ENCODE results near the gene TNS2.
A peak's percentile ranks its signal among the peaks of the same experiment; 100 is the strongest.

TNS2 gene, protein sequence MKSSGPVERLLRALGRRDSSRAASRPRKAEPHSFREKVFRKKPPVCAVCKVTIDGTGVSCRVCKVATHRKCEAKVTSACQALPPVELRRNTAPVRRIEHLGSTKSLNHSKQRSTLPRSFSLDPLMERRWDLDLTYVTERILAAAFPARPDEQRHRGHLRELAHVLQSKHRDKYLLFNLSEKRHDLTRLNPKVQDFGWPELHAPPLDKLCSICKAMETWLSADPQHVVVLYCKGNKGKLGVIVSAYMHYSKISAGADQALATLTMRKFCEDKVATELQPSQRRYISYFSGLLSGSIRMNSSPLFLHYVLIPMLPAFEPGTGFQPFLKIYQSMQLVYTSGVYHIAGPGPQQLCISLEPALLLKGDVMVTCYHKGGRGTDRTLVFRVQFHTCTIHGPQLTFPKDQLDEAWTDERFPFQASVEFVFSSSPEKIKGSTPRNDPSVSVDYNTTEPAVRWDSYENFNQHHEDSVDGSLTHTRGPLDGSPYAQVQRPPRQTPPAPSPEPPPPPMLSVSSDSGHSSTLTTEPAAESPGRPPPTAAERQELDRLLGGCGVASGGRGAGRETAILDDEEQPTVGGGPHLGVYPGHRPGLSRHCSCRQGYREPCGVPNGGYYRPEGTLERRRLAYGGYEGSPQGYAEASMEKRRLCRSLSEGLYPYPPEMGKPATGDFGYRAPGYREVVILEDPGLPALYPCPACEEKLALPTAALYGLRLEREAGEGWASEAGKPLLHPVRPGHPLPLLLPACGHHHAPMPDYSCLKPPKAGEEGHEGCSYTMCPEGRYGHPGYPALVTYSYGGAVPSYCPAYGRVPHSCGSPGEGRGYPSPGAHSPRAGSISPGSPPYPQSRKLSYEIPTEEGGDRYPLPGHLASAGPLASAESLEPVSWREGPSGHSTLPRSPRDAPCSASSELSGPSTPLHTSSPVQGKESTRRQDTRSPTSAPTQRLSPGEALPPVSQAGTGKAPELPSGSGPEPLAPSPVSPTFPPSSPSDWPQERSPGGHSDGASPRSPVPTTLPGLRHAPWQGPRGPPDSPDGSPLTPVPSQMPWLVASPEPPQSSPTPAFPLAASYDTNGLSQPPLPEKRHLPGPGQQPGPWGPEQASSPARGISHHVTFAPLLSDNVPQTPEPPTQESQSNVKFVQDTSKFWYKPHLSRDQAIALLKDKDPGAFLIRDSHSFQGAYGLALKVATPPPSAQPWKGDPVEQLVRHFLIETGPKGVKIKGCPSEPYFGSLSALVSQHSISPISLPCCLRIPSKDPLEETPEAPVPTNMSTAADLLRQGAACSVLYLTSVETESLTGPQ (N-terminal part only)

DNA sequence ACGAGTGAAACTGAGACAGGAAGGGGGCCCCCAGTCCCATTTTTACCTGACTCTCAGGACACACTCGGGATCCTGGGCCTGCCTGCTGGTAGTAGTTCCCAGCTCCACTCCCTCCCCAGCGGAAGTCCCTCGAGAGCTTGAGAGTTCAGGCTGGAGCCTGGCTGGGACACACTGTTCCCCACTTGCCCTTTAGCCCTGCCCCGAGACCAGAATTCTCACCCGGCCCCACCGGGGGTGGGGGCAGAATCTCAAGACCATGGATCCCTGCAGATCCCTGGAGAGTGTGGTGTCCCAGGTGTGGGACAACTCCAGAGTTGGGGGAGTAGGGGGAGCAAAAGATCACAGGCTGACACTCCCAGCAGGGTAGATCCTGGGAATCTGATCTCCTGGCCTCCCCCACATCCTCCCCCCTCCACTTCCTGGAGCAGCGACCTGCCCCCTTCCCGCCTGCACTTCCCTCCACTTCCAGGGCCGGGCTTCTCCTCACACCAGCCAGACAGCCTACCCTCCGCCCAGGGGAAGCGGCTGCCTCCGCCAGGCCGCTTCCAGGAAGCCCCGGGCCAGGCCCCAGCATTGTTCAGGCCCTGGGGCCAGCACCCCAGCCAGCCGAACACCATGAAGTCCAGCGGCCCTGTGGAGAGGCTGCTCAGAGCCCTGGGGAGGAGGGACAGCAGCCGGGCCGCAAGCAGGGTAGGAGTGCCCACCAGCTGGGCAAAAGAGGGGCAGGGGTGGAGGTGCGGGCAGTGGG lies at the start of gene TNS2:
Gene TNS2, plus strand, starts transcription at position 495 of the 748 bp plus-strand sequence. Its CDS starts 121 bp downstream, at position 616.
- H3K27ac ChIP-seq = peak within 1 kb of the TSS; percentile 99
- intact Hi-C loops (cut with DNase I; ENCODE audit: low total_unique reads) = no loop called here
- peaks cover 9 to 80% (median 63%) of the 10 kb centered on the region in 4 donors for H3K4me1 ChIP-seq
- H3K9me3 ChIP-seq = no peaks in the 10 kb centered on the region
- H3K27me3 ChIP-seq = no peaks in the 10 kb centered on the region
- peak within 1 kb of the TSS; percentile 71 to 79 for H3K4me3 ChIP-seq
- H3K36me3 ChIP-seq = peaks cover 7 to 14% (median 8%) of the 10 kb centered on the region in 3 donors
- peak; percentile 95 for DNase-seq
- TF ChIP-seq, protein P1, sequence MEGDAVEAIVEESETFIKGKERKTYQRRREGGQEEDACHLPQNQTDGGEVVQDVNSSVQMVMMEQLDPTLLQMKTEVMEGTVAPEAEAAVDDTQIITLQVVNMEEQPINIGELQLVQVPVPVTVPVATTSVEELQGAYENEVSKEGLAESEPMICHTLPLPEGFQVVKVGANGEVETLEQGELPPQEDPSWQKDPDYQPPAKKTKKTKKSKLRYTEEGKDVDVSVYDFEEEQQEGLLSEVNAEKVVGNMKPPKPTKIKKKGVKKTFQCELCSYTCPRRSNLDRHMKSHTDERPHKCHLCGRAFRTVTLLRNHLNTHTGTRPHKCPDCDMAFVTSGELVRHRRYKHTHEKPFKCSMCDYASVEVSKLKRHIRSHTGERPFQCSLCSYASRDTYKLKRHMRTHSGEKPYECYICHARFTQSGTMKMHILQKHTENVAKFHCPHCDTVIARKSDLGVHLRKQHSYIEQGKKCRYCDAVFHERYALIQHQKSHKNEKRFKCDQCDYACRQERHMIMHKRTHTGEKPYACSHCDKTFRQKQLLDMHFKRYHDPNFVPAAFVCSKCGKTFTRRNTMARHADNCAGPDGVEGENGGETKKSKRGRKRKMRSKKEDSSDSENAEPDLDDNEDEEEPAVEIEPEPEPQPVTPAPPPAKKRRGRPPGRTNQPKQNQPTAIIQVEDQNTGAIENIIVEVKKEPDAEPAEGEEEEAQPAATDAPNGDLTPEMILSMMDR (IDR thresholded peaks at IDR 0.05) = peak in 1 of 2 experiments; percentile 5

DNA sequence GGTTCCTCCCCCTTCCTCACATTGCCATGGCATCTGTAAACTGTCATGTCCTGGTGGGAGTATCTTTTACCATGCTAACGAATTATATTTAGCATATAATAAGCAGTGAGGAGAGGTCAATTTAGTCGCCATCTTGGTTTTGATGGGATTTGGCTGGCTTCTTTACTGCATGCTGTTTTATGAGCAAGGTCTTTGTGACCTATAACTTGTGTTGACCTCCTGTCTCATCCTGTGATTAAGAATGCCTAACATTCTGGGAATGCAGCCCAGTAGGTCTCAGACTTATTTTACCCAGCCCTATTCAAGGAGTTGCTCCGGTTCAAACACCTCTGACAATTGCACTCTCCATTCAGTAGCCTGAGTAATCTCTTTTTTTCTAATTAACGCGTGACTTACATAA lies 45.7 kb upstream of the TNS2 start:
- TF ChIP-seq, protein P1 (IDR thresholded peaks at IDR 0.05) = no peak
- no peak for DNase-seq

DNA sequence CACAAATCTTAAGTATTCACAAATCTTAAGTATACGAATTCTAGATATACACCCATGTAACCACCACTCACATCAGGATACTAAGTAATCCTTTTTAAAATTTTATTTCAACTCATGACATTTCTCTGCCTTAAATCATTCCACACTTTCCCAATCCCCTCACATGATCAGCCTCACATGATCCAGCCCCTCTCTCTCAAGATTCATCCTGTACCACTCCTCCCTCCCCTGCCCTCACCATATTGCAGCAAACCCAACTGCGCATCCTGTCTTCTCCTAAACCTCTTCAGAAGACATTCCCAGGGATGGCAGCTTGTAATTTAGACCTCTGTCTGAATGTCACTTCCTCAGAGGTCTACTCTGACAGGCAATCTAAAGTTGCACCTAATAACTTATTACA lies 45.3 kb upstream of the TNS2 start:
- peaks cover 0 to 35% (median 28%) of the 10 kb centered on the region in 4 donors for H3K4me1 ChIP-seq
- H3K4me3 ChIP-seq = no peak overlapping the region
- DNase-seq = no peak
- H3K27ac ChIP-seq = no peak overlapping the region
- no peaks in the 10 kb centered on the region for H3K9me3 ChIP-seq
- no peaks in the 10 kb centered on the region for H3K36me3 ChIP-seq
- peaks cover 0 to 8% of the 10 kb centered on the region in 2 donors for H3K27me3 ChIP-seq
- TF ChIP-seq, protein P1 (IDR thresholded peaks at IDR 0.05) = no peak
- intact Hi-C loops (cut with DNase I; ENCODE audit: low total_unique reads) = no loop called here

More for the DNA sequence above, 45.7 kb upstream of the TNS2 start:
- H3K4me3 ChIP-seq = no peak overlapping the region
- peaks cover 0 to 8% of the 10 kb centered on the region in 2 donors for H3K27me3 ChIP-seq
- intact Hi-C loops (cut with DNase I; ENCODE audit: low total_unique reads) = no loop called here
- H3K9me3 ChIP-seq = no peaks in the 10 kb centered on the region
- H3K27ac ChIP-seq = no peak overlapping the region
- peaks cover 0 to 31% (median 25%) of the 10 kb centered on the region in 4 donors for H3K4me1 ChIP-seq
- no peaks in the 10 kb centered on the region for H3K36me3 ChIP-seq

DNA sequence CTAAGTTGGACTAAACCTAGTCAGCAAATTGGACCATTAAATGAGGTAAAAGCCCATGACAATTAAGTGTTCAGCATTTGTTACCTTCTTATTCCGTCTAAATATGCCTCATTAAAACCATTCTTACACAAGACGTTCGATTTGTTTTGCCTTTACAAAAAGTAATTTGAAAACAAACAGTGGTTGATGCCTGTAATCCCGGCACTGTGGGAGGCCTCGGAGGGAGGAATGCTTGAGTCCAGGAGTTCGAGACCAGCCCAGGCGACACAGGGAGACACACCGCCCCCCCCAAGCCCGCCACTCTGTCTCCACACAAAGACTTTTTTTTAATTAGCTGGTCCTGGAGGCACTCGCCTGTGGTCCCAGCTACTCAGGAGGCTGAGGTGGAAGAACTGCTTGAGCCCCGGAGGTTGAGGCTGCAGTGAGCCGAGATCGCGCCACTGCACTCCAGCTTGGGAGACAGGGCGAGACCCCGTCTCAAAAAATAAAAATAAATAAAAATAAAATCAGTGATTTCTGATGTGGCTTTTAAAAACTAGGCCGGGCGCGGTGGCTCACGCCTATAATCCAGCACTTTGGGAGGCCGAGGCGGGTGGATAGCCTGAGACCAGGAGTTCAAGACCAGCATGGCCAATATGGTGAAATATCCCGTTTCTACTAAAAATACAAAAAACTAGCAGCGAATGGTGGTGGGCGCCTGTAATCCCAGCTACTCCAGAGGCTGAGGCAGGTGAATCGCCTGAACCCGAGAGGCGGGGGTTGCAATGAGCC lies 44.5 kb upstream of the TNS2 start:
- Histone ChIP-seq H3K4me1 (peaks cover 0 to 43% (median 36%) of the 10 kb centered on the region in 4 donors), H3K4me3 (peak overlapping the region; percentile 82 to 87), H3K36me3 (no peaks in the 10 kb centered on the region), H3K27ac (peak overlapping the region; percentile 67 to 91), H3K27me3 (peaks cover 0 to 8% of the 10 kb centered on the region in 2 donors), H3K9me3 (no peaks in the 10 kb centered on the region)
- DNase-seq = peak in 1 of 2 donors; percentile 32
- TF ChIP-seq, protein P1 (IDR thresholded peaks at IDR 0.05) = no peak
- intact Hi-C loops (cut with DNase I; ENCODE audit: low total_unique reads) = no loop called here
